NCI-H82 treated with DMSO at 0.1 percent for 48 hours (cell line): ENCODE measurements around the gene TMEM217.
"Not testable (repeated sequence)": the region's sequence is repeated elsewhere in the genome, so short reads cannot be mapped to it uniquely, and the experiment has no call there.

Experiments
- DNase-seq: peaks from one replicate; lab custom pipeline; 2025; ENCODE audit not compliant: unreplicated experiment; lab: John Stamatoyannopoulos, UW

The TMEM217 gene

GRCh38 chr6:37257634-37258404, at the start of gene TMEM217, which contains the start of gene TBC1D22B:
TSS of gene TMEM217 (minus strand) at chr6:37258144. CDS start at chr6:37219030, 39,114 bp downstream.
TSS of gene TBC1D22B (plus strand) at chr6:37257772. CDS start at chr6:37257918, 146 bp downstream.
- DNase-seq, result peak; percentile 77

GRCh38 chr6:37307484-37307883, 49.5 kb upstream of the TMEM217 start:
- not testable (repeated sequence) for DNase-seq

DNA sequence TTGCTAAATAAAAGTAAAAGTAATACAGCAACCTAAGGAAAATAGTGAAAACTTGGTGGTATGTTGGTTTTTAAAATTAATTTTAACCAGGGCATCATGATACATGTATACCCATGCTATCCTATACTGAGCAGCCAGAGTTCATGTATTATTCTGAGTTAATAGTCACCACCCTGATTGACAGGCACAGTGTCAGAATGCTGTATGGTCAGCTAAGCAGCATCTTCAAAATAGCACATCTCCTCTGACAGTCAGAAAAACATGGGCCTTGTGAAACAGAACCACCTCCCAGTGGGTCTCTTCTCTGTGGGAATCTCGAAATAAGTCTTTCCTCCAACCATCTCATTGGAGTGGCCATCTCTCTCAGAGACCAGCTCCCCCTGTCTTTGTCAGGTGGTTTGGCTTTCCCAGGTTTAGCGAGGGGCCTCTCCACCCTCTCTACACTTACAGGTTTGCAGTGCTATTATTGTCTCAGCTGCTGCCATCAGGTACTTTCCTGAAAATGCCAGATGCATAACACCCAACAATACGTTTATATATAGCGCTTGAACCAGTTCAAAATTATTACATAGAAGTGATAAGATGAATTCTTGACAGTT, 48.8 kb upstream of the TMEM217 start:
- DNase-seq, result no peak

- DNase-seq, result no peak
Measured at GRCh38 chr6:37305841-37306425, 48.0 kb upstream of the TMEM217 start.

- no peak for DNase-seq
Measured at GRCh38 chr6:37304766-37305165, 46.8 kb upstream of the TMEM217 start.

DNA sequence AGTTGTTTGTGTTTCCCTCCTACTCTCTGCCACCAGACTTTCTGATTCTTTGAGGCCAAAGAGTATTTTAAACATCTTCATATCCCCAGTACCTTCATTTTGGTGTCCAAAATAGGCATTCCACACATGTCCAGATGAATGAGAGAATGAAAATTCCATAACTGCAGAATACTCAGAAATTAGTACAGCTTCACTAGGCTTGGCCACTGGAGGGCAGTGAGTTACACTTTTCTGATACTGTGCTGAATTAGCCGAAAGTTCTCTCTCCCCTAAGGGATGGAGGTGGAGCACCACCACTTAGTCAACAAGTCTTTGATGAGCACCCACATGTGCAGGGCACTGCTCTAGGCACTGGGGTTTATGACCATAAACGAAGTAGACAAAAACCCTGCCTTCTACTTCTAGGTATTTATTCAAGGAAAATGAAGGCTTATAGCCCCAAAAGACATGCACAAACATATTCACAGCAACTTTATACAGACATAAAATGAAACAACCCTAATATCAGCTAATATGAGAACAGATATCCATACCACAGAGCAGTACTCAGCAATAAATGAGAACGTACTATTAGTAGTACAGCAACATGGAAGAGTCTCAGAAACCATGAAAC, 46.1 kb upstream of the TMEM217 start:
- DNase-seq, result no peak

DNA sequence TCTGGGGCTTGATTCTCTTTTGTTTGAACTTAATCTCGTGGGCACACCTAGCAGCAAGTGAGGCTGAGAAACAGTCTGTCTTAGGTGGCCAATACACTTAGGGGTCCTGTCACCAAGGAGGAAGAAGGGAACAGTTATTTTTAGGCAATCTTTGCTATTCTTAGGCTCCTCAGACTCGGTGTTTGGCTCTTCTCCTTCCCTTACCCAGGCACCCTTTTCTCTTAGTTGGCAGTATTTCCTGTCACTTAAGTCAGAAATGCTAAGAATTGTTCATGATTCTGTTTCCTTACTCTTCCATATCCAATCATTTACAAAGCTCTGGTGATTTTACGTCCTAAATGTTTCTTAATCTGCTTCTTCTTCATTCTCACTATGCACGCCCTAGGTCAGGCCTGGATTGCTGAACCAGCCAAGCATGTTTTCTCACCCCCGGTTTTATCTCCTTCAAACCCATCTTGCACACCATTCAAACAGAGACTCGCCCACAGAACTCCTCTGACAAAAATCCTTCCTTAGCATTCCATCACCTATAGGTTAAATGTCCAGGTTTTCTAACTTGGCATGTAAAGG, 45.2 kb upstream of the TMEM217 start:
- DNase-seq, result no peak

DNA sequence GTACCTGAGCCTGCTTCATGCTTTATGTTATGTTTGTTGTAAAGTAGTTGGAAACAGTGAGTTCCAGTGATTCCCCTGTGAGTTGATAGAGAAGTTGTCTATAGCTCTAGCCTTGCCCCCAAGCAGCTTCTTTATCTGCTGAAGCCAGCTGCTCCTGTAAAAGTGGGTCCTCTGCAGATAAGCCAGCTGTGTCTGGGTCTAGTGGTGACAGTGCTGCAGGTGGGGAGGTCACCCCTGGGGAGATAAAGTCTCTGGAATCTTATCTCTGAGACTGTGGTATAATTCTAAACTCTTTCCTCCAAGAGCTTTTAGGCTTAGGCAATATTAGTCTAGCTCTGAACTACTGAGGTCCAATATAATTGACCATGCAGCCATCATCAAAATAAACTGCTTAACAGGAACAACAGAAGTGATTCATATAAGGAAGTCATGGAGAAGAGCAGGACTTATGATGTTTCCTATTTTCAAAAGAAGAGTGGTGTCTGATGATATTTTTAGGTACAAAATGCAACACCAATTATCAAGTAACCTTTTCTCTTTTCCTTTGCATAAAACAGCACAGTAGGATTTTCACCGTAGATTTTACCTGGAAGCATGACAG, 44.2 kb upstream of the TMEM217 start:
- DNase-seq, result no peak

DNA sequence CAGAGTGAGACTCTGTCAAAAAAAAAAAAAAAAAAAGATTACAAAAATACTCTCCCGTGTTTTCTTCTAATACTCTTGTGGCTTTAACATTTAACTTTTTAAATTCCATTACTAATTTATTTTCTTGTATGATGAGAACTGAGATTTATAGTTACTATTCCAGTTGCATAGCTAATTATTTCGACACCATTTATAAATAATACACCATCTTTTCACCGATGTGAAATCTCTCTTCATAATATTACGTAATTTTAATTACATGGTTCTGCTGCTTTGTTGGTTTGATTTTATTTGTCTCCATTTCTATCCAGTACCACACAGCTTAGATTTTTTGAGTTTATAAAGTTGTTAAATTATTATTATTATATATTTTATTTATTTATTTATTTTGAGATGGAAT, 42.0 kb upstream of the TMEM217 start:
- DNase-seq, result no peak

GRCh38 chr6:37298958-37299357, 41.0 kb upstream of the TMEM217 start:
- no peak for DNase-seq

DNA sequence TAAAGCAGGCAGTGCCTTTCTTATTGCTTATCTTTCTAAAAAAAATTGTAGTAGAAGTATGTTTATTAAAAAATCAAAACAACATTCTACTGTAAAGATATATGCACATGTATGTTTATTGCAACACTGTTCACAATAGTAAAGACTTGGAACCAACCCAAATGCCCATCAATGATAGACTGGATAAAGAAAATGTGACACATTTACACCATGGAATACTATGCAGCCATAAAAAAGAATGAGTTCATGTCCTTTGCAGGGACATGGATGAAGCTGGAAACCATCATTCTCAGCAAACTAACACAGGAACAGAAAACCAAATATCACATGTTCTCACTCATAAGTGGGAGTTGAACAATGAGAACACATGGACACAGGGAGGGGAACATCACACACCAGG, 39.7 kb upstream of the TMEM217 start:
- DNase-seq, result not testable (repeated sequence)

GRCh38 chr6:37293426-37293825, 35.5 kb upstream of the TMEM217 start:
- no peak for DNase-seq

GRCh38 chr6:37289931-37290330, 32.0 kb upstream of the TMEM217 start:
- DNase-seq, result no peak

- no peak for DNase-seq
Measured at GRCh38 chr6:37288247-37288646, 30.3 kb upstream of the TMEM217 start.

DNA sequence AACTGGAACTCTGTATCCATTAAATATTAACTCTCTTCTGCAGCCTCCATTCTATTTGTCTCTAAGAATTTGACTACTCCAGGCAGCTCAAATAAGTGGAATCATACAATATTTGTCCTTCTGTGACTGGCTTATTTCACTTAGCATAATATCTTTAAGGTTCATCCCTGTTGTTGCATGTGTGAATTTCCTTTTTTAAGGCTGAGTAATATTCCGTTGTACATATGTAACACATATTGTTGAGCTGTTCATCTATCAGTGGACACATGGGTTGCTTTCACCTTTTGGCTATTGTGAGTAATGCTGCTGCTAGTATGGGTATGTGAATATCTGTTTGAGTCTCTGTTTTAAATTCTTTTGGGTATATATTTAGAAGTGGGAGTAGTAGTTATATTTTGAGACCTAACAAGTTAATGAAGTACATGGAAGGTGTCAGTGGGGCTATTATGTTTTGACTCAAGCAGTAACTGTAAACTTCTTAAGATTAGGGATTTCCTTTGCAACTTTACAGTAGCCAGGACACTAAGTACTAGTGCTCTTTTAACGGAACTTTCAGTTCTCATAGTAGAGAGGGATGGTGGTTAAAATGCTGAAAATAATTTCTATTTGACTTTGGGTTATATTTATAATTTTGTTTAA, 29.7 kb upstream of the TMEM217 start:
- no peak for DNase-seq

GRCh38 chr6:37285861-37286311, 27.9 kb upstream of the TMEM217 start:
- DNase-seq, result no peak

GRCh38 chr6:37284781-37285180, 26.8 kb upstream of the TMEM217 start:
- no peak for DNase-seq

DNA sequence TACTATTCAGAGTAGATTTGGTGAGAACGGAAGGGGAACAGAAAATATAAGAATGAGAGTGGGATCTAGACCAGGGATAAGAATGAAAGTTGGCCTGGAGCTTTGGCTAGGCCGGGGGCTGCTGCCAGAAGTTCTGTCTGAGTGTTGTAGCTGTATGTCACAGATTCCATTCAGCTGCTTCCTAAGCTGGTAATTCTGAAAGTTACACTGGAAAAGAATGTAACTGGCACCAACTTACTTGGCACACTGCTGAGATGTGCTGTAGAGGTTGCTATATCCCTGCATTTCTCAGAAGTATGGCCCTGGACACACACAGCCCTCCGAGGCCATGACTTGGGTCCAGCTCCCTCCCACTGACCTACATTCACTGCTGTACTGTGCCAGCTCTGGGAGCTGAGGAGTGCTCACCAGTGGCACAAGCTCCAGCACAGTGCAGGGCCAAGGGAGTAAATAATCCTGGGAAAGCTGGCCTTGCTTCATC, 25.8 kb upstream of the TMEM217 start:
- DNase-seq, result no peak

DNA sequence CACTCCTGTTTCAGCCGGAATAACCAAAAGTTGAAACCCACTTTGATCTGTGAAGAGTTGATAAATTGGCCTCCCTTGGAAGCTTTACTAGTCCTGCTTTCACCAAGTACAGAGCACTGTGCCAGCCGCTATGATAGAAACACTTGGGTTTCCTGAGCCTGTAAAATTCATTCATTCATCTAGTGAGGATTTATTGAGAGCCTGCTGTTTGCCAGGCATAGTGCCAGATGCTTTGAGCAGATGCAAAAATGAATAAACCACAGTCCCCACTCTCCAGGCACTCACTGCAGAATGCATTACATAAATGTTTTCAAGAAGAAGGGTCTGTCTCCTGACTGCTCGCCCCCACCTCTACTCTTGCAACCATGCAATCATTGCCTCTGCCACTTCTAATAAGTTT, 25.3 kb upstream of the TMEM217 start:
- DNase-seq, result no peak

GRCh38 chr6:37282371-37282770, 24.4 kb upstream of the TMEM217 start:
- no peak for DNase-seq
